Esophagus squamous epithelium (tissue), 4 donors: ENCODE measurements around the gene KCNG2.

Experiments
- POLR2A ChIP-seq, 4 donors: fragments of 450-650 bp; IDR thresholded peaks; one replicate each; pipeline ENCODE4 v1.6.1; 2017; ENCODE audit warnings: antibody characterized with exemption in 4 of 4, mild to moderate bottlenecking in 4 of 4, moderate library complexity in 3 of 4
- TF ChIP-seq, protein P1 (sequence below), 6 experiments: fragments of 450-650 bp in 4 of 6; fragments of 200-600 bp in 2 of 6; sonication (generic) in 2 of 6; IDR thresholded peaks; one replicate each; pipeline ENCODE4 v1.5.1; 2016 to 2019; ENCODE audit warnings: antibody characterized with exemption in 6 of 6, mild to moderate bottlenecking in 4 of 6, moderate library complexity in 4 of 6

DNA sequence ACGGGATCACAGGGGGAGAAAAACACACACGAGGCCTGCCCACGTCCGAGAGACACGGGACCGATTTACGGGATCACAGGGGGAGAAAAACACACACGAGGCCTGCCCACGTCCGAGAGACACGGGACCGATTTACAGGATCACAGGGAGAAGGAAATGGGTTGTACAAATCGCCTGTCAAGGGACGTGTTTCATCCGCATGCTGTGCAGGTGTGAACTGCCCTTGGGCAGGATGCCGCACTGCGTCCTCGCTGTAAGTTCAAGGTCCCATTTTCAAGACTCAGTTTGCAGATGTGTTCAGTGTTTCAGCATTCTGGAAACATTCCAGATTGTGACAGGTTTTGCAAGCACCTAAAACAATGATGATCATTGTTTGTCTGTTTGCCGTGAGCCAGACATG, 2.3 kb upstream of the KCNG2 start:
- no peak for TF ChIP-seq POLR2A (IDR thresholded peaks at IDR 0.05)
- TF ChIP-seq, protein P1, sequence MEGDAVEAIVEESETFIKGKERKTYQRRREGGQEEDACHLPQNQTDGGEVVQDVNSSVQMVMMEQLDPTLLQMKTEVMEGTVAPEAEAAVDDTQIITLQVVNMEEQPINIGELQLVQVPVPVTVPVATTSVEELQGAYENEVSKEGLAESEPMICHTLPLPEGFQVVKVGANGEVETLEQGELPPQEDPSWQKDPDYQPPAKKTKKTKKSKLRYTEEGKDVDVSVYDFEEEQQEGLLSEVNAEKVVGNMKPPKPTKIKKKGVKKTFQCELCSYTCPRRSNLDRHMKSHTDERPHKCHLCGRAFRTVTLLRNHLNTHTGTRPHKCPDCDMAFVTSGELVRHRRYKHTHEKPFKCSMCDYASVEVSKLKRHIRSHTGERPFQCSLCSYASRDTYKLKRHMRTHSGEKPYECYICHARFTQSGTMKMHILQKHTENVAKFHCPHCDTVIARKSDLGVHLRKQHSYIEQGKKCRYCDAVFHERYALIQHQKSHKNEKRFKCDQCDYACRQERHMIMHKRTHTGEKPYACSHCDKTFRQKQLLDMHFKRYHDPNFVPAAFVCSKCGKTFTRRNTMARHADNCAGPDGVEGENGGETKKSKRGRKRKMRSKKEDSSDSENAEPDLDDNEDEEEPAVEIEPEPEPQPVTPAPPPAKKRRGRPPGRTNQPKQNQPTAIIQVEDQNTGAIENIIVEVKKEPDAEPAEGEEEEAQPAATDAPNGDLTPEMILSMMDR (IDR thresholded peaks at IDR 0.05): no peak
